Right lobe of liver (tissue), 4 donors: Measurements from ENCODE around the gene CSF1R.

Source experiments
- CTCF ChIP-seq, 4 donors: fragments of 200-600 bp in 3 of 4; fragments of 450-650 bp in 1 of 4; IDR thresholded peaks; one replicate each; pipeline versions ENCODE4 v1.5.1 to v1.8.0; 2016 to 2022; ENCODE audit warnings: antibody characterized with exemption in 4 of 4, mild to moderate bottlenecking in 2 of 4
- POLR2A ChIP-seq: fragments of 450-650 bp; IDR thresholded peaks from one replicate; pipeline ENCODE4 v1.6.1; 2017; ENCODE audit warnings: antibody characterized with exemption, mild to moderate bottlenecking
- donor health status: DM: no; HTN: no; CAD: no.
- donor health status: DM: no; HTN: no; CAD: no.
- donor health status: DM: no; HTN: yes; CAD: no.

- TF ChIP-seq CTCF (IDR thresholded peaks at IDR 0.05) (no peak), POLR2A (no peak)
Observed at GRCh38 chr5:150046031-150046430, 40.3 kb downstream of the CSF1R start.
